ENCODE measurements around the gene LRRC41. TPM values are rescaled to one million over a fixed set of nuclear protein-coding genes. Genes with fewer than 3 reads are reported as not detected.
"Not testable (repeated sequence)": the region's sequence is repeated elsewhere in the genome, so short reads cannot be mapped to it uniquely, and the experiment has no call there.

LRRC41 gene
- polyA plus RNA-seq, 3 donors: 22.9 to 50.9 (median 47.4) TPM

- DNase-seq: peak in 2 of 3 donors; percentile 18 to 58
Observed at GRCh38 chr1:46246548-46247435, 56.6 kb downstream of the LRRC41 start.

GRCh38 chr1:46246136-46246535 is 57.3 kb downstream of the LRRC41 start:
- not testable (repeated sequence) for H4K20me1 ChIP-seq (ENCODE audit: insufficient read depth, low read length); H3K9me3 Mint-ChIP-seq; H3K27ac Mint-ChIP-seq; H3K9me3 ChIP-seq (replicated peaks in 1 of 2; ENCODE audit: control insufficient read depth in 1 of 2, insufficient read depth in 1 of 2, low read length in 2 of 2); H3K4me3 Mint-ChIP-seq; H3K4me3 ChIP-seq (replicated peaks in 1 of 3; ENCODE audit: low read depth in 2 of 3, low read length in 3 of 3); H3K27me3 ChIP-seq (ENCODE audit: control insufficient read depth in 2 of 2, insufficient read depth in 2 of 2, low read length in 2 of 2); H3K27me3 Mint-ChIP-seq (ENCODE audit: low read depth in 3 of 3); H3K4me2 ChIP-seq (replicated peaks; ENCODE audit: extremely low read depth, low read length, poor library complexity, severe bottlenecking); DNase-seq; H3K36me3 Mint-ChIP-seq; H3K36me3 ChIP-seq (replicated peaks in 1 of 2; ENCODE audit: control insufficient read depth in 1 of 2, insufficient read depth in 2 of 2, low read length in 2 of 2); H3K27ac ChIP-seq (ENCODE audit: low read depth in 1 of 2, low read length in 2 of 2); H3K9ac ChIP-seq (ENCODE audit: insufficient read depth, low read length, poor library complexity, severe bottlenecking)
- Histone ChIP-seq H3K79me2 (ENCODE audit: insufficient read depth, low read length) (peaks cover 26% of the 10 kb centered on the region), H3K4me1 (ENCODE audit: control insufficient read depth in 1 of 2, insufficient read depth in 2 of 2, low read length in 2 of 2) (peaks cover 19 to 20% of the 10 kb centered on the region in 2 donors), H2AFZ (ENCODE audit: insufficient read depth, low read depth, low read length, poor library complexity, severe bottlenecking) (peak overlapping the region; percentile 96)
- intact Hi-C loops (cut with micrococcal nuclease): loop anchor here (2.0 to 5.0 kb wide), 3 partner anchors 56 to 106 kb away; partner anchors contain the start of genes LRRC41 (in 2 of the 2) and UQCRH (in 2 of the 2)
- H3K4me1 Mint-ChIP-seq: peaks cover 26% of the 10 kb centered on the region
- 96% methylated on average over 17 of the region's 17 CpGs for WGBS (ENCODE audit: insufficient coverage)

More at GRCh38 chr1:46246548-46247435, 56.6 kb downstream of the LRRC41 start:
- Histone ChIP-seq H3K27ac (ENCODE audit: low read depth in 1 of 2, low read length in 2 of 2) (peak overlapping the region; percentile 20 to 74), H3K79me2 (ENCODE audit: insufficient read depth, low read length) (peaks cover 30% of the 10 kb centered on the region), H3K27me3 (ENCODE audit: control insufficient read depth in 2 of 2, insufficient read depth in 2 of 2, low read length in 2 of 2) (no peaks in the 10 kb centered on the region), H4K20me1 (ENCODE audit: insufficient read depth, low read length) (no peaks in the 10 kb centered on the region), H3K4me1 (ENCODE audit: control insufficient read depth in 1 of 2, insufficient read depth in 2 of 2, low read length in 2 of 2) (peaks cover 19 to 20% of the 10 kb centered on the region in 2 donors), H3K9ac (ENCODE audit: insufficient read depth, low read length, poor library complexity, severe bottlenecking) (peak overlapping the region; percentile 62), H2AFZ (ENCODE audit: insufficient read depth, low read depth, low read length, poor library complexity, severe bottlenecking) (peak overlapping the region; percentile 96), H3K4me2 (replicated peaks; ENCODE audit: extremely low read depth, low read length, poor library complexity, severe bottlenecking) (peak overlapping the region; percentile 82), H3K36me3 (replicated peaks in 1 of 2; ENCODE audit: control insufficient read depth in 1 of 2, insufficient read depth in 2 of 2, low read length in 2 of 2) (peaks cover 4 to 14% of the 10 kb centered on the region in 2 donors), H3K4me3 (replicated peaks in 1 of 3; ENCODE audit: low read depth in 2 of 3, low read length in 3 of 3) (peak overlapping the region; percentile 79 to 97 (median 85)), H3K9me3 (replicated peaks in 1 of 2; ENCODE audit: control insufficient read depth in 1 of 2, insufficient read depth in 1 of 2, low read length in 2 of 2) (no peaks in the 10 kb centered on the region)
- no peak for TF ChIP-seq CTCF (IDR thresholded peaks at IDR 0.05)
- H3K4me1 Mint-ChIP-seq: peaks cover 26% of the 10 kb centered on the region
- peak overlapping the region; percentile 62 to 94 (median 87) for H3K27ac Mint-ChIP-seq
- intact Hi-C loops (cut with micrococcal nuclease): loop anchor here (2.0 to 5.0 kb wide), 3 partner anchors 56 to 106 kb away; partner anchors contain the start of genes LRRC41 (in 2 of the 2) and UQCRH (in 2 of the 2)
- peak overlapping the region; percentile 97 to 99 for H3K4me3 Mint-ChIP-seq
- H3K36me3 Mint-ChIP-seq: peaks cover 2 to 13% of the 10 kb centered on the region in 2 donors
- no peaks in the 10 kb centered on the region for H3K9me3 Mint-ChIP-seq
- H3K27me3 Mint-ChIP-seq (ENCODE audit: low read depth in 3 of 3): peaks cover 0 to 3% (median 0%) of the 10 kb centered on the region in 3 donors
- WGBS (ENCODE audit: insufficient coverage): under 1% methylated on average over 25 of the region's 35 CpGs
